ENCODE data around the gene MYOCOS.
"Not testable (repeated sequence)": the region's sequence is repeated elsewhere in the genome, so short reads cannot be mapped to it uniquely, and the experiment has no call there.

DNA sequence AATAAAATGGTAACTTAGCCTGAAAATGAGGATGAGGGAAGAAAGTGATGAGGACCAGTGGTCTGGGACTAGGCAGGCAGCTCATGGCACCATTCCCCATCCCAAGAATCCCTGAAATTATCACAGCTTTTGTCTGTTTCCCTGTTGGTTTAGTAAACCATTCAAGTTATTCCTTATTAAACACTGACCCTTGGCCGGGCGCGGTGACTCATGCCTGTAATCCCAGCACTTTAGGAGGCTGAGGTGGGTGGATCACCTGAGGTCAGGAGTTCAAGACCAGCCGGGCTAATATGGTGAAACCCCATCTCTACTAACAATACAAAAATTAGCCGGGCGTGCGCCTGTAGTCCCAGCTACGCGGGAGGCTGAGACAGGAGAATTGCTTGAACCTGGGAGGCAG is 34.2 kb downstream of the MYOCOS start:
- not testable (repeated sequence) for TF ChIP-seq POLR2A (IDR thresholded peaks at IDR 0.05)
- TF ChIP-seq, protein P1, sequence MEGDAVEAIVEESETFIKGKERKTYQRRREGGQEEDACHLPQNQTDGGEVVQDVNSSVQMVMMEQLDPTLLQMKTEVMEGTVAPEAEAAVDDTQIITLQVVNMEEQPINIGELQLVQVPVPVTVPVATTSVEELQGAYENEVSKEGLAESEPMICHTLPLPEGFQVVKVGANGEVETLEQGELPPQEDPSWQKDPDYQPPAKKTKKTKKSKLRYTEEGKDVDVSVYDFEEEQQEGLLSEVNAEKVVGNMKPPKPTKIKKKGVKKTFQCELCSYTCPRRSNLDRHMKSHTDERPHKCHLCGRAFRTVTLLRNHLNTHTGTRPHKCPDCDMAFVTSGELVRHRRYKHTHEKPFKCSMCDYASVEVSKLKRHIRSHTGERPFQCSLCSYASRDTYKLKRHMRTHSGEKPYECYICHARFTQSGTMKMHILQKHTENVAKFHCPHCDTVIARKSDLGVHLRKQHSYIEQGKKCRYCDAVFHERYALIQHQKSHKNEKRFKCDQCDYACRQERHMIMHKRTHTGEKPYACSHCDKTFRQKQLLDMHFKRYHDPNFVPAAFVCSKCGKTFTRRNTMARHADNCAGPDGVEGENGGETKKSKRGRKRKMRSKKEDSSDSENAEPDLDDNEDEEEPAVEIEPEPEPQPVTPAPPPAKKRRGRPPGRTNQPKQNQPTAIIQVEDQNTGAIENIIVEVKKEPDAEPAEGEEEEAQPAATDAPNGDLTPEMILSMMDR (IDR thresholded peaks at IDR 0.05): not testable (repeated sequence)
